HUES6 (cell line): Measurements from ENCODE around the gene SMIM10L2A.
"Not testable (repeated sequence)": the region's sequence is repeated elsewhere in the genome, so short reads cannot be mapped to it uniquely, and the experiment has no call there.

Experiments used
- H3K27ac ChIP-seq: 2 replicates; pipeline ENCODE4 v1.7.0; 2013; ENCODE audit warnings: low read depth, mild to moderate bottlenecking, low read length, inconsistent platforms
- H3K27me3 ChIP-seq: 2 replicates; pipeline ENCODE4 v1.6.1; 2013; ENCODE audit warnings: low read length; ENCODE audit not compliant: control insufficient read depth, insufficient read depth
- H3K36me3 ChIP-seq: 2 replicates; pipeline ENCODE4 v1.6.1; 2013; ENCODE audit warnings: low read length; ENCODE audit not compliant: control insufficient read depth, insufficient read depth
- H3K4me1 ChIP-seq: 2 replicates; pipeline ENCODE4 v1.6.1; 2013; ENCODE audit warnings: low read length; ENCODE audit not compliant: control insufficient read depth, insufficient read depth
- H3K4me3 ChIP-seq: 2 replicates; pipeline ENCODE4 v1.5.1; 2013; ENCODE audit warnings: low read depth, low read length
- H3K9ac ChIP-seq: one replicate; pipeline ENCODE4 v1.6.1; 2013; ENCODE audit warnings: mild to moderate bottlenecking, low read length
- H3K9me3 ChIP-seq: 2 replicates; pipeline ENCODE4 v1.6.1; 2013; ENCODE audit warnings: low read depth, low read length; ENCODE audit not compliant: control insufficient read depth, insufficient read depth

Gene SMIM10L2A

DNA sequence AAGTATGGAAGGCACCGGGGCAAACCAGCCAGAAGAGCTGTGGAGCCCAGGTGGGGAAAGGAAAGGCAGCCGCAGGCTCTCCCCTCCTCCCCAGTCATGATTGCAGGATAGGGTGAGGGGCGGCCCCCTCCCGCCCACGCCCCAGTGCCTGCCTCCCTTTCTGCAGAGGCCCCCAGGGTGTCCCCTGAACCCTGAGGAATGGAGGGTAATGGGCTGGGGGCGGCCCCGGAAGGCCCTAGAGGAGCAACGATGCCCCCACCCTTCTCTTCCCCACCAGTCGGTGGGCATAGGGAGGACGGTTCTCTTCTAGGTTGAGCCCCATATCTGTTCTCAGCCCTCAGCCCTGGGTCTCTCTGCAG is 1.0 kb downstream of the SMIM10L2A start:
- not testable (repeated sequence) for H3K36me3 ChIP-seq, H3K27ac ChIP-seq, H3K9me3 ChIP-seq, H3K27me3 ChIP-seq
- peaks cover 35% of the 10 kb centered on the region for H3K4me1 ChIP-seq
- H3K9ac ChIP-seq, result peak overlapping the region; percentile 71
- H3K4me3 ChIP-seq, result peak overlapping the region; percentile 73

DNA sequence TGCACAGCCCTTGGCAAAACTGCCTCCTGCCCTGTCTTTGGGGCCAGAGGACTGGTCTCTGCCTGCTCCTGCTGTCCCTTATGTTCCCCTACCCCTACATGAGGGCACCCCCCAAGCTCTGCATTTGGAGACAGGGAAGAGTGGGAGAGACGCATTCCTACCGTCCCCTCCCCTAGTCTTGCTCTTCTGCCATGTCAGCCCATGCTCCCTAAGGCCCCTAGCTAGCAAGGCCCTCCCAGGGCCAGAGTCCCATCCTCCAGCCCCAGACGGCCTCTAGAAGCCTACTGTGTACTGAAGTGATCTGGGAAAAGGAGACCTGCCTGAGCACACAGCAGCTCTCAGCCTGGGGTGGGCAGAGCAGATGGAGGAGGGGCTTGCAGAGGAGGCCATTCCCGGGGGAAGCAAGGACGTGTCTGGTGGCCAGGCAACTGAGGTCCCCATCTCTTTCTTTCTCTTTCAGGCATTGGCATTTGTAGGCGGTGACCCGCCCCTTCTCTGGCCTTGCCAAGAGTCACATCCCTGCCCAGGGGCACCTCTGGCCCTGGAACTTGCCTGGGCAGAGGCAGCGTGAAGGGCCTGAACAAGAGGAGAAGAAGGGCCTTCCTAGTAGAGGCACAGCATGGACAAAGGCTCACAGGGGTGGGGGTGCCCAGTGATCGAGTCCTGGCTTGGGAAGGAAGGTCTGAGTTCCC is 1.6 kb downstream of the SMIM10L2A start:
- Histone ChIP-seq H3K9ac (peak overlapping the region; percentile 42), H3K4me3 (peak overlapping the region; percentile 73), H3K4me1 (peaks cover 35% of the 10 kb centered on the region)
- H3K9me3 ChIP-seq, H3K36me3 ChIP-seq, H3K27ac ChIP-seq, H3K27me3 ChIP-seq: not testable (repeated sequence)

DNA sequence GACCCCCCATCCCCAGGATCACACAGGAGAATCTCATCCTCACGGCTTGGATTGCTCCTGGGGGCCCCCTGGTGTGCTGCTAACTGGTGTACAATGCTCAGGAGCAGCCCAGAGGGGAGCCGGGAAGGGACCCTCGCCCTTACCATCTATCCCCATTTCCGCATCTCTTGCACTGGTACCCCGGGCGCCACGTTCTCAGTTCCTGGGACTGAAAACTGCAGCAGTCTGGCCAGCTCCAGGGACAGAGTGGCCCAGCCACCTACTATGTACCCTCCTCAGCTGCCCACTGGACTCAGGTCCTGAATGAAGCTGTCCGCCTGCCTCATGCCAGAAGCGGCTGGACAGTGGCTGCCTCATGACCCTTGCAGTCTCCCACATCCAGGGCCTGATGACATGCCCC is 2.7 kb downstream of the SMIM10L2A start:
- no peak overlapping the region for H3K4me3 ChIP-seq
- no peak overlapping the region for H3K9ac ChIP-seq
- H3K27ac ChIP-seq, result no peak overlapping the region
- H3K9me3 ChIP-seq, result no peaks in the 10 kb centered on the region
- peaks cover 7% of the 10 kb centered on the region for H3K27me3 ChIP-seq
- H3K4me1 ChIP-seq, result peaks cover 35% of the 10 kb centered on the region
- no peaks in the 10 kb centered on the region for H3K36me3 ChIP-seq

DNA sequence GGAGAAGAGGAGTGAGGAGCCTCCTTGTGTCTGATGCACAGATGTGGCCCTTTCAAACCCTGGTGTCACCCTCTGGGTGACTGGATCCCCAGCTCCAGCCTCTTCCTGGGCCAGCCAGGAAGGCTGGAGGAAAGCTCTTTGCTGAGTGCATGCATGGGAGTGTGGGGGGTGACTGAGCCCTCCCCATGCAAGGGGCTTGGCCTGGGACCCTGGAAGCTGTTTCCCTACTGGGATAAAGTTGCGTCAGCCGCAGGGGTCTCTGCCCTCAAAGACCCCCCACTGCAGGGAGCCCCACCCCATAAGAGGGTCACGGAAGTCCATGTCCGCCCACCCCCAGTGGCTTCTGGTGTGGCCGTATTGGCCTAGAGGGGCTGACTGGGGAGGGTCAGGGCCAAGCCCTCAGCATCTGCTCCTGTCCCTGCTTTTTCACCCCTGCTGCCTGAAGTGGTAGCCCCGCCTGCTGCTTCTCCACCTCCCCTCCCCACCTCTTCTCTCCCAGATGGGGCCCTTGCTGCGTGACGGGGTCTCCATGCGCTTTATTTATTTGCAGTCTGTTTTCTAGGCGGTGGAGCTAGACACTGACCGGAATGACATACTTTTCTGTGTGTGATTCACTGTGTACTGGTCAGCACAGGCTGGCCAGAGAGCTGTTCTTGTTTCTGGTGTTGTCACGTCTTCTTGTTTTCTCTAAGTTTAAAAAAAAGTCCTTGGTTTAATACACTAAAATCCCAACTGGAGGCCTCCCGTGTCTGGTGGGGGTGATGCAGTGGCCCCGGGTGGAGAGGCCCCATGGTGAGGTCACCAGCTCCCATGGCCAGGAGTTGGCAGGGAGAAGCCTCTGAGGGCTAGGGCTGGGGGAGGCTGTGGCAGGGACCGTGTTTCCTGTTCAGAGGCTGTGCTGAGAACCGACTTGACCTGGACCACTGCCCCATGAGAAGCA is 3.6 kb downstream of the SMIM10L2A start:
- H3K27ac ChIP-seq, result no peak overlapping the region
- peaks cover 10% of the 10 kb centered on the region for H3K27me3 ChIP-seq
- H3K4me3 ChIP-seq, result no peak overlapping the region
- no peaks in the 10 kb centered on the region for H3K36me3 ChIP-seq
- peaks cover 35% of the 10 kb centered on the region for H3K4me1 ChIP-seq
- H3K9me3 ChIP-seq, result no peaks in the 10 kb centered on the region
- no peak overlapping the region for H3K9ac ChIP-seq

DNA sequence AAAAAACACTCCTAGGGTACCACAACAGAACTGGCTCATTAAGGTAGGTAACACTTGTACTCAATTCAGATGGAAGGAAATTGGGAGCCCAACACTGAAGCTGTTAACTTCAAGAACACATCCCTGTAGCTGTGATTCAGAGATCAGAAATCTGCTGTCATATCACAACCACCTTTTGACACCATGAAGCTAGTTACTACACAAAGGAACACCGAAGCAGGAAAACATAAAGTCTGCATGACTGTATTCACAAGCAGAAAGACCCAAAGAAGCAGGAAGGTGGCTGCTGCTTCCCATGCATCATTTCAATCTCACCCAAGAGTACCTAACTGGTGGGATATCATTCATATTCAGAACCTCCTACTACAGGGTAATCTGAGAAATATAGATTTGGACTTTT is 7.7 kb downstream of the SMIM10L2A start:
- Histone ChIP-seq H3K4me3 (no peak overlapping the region), H3K4me1 (peaks cover 14% of the 10 kb centered on the region), H3K9me3 (no peaks in the 10 kb centered on the region; the same call in 1 of the 2 replicates), H3K9ac (no peak overlapping the region), H3K27ac (no peak overlapping the region), H3K36me3 (no peaks in the 10 kb centered on the region), H3K27me3 (peaks cover 3% of the 10 kb centered on the region; the same call in 1 of the 2 replicates)

DNA sequence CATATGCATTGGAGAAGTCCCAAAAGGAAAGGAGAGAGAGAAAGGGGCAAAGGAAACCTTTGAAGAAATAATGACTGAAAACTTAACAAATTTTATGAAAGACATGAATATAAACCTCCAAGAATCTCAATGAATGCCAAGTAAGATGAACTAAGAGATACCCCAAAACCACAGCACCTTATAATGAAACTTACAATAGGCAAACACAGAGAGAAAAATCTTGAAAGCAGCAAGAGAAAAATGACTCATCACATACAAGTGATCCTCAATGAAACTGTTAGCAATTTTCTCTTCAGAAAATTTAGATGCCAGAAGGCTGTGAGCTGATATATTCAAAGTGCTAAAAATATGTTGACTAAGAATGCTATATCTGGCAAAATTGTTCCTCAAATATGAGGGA is 10.1 kb downstream of the SMIM10L2A start:
- Histone ChIP-seq H3K27ac (no peak overlapping the region), H3K9me3 (no peaks in the 10 kb centered on the region; the same call in 1 of the 2 replicates), H3K9ac (no peak overlapping the region), H3K27me3 (peaks cover 11% of the 10 kb centered on the region), H3K4me3 (no peak overlapping the region), H3K4me1 (no peaks in the 10 kb centered on the region), H3K36me3 (no peaks in the 10 kb centered on the region)

DNA sequence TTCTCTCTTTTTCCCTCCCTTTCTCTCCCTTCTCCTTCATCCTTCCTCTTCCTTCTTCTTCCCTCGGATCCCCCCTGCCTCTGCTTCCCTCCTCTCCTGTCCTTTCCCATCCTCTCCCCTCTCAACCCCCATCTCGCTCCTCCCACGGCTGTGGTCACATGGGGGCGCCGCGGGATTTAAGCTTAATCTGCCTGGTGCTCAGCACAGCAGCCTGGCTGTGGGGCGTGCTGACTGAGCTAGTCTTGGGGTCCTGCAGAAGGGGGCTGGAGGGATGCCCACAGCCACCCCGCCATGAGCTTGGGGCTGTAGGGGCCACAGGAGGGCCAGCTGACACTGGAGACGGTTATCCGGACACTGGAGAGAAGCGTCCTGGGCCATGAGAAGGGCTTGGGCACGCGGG is 10.7 kb downstream of the SMIM10L2A start:
- H3K9ac ChIP-seq, result no peak overlapping the region
- no peaks in the 10 kb centered on the region for H3K4me1 ChIP-seq
- H3K27ac ChIP-seq, result no peak overlapping the region
- no peak overlapping the region for H3K4me3 ChIP-seq
- no peaks in the 10 kb centered on the region for H3K36me3 ChIP-seq
- no peaks in the 10 kb centered on the region; the same call in 1 of the 2 replicates for H3K9me3 ChIP-seq
- peaks cover 11% of the 10 kb centered on the region for H3K27me3 ChIP-seq

DNA sequence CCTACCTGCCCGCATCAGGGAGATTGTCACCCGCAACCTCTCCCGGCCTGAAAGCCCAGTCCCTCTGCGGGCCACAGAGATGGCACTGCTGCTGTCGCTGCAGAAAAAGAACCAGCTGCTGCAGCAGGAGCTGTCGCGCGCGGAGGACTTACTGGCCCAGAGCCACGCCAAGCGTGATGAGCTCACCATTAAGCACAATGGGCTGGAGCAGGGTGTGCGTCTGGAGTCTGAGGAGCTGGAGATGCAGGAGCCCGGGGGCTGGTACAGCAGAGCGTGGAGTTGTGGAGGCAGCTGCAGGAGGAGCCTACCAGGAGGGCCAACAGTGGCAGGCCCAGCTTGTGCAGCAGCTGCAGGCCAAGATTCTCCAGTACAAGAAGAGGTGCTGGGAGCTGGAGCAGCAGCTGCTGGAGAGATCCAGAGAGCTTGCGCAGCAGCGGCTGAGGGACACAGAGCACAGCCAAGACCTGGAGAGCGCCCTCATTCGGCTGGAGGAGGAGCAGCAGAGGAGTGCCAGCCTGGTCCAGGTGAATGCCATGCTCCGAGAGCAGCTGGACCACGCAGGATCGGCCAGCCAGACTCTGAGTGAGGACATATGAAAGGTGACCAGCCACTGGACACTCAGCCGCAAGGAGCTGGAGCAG is 11.3 kb downstream of the SMIM10L2A start:
- Histone ChIP-seq H3K4me3 (no peak overlapping the region), H3K27me3 (peaks cover 11% of the 10 kb centered on the region), H3K27ac (no peak overlapping the region), H3K9me3 (no peaks in the 10 kb centered on the region; the same call in 1 of the 2 replicates), H3K9ac (no peak overlapping the region), H3K36me3 (no peaks in the 10 kb centered on the region), H3K4me1 (no peaks in the 10 kb centered on the region)

DNA sequence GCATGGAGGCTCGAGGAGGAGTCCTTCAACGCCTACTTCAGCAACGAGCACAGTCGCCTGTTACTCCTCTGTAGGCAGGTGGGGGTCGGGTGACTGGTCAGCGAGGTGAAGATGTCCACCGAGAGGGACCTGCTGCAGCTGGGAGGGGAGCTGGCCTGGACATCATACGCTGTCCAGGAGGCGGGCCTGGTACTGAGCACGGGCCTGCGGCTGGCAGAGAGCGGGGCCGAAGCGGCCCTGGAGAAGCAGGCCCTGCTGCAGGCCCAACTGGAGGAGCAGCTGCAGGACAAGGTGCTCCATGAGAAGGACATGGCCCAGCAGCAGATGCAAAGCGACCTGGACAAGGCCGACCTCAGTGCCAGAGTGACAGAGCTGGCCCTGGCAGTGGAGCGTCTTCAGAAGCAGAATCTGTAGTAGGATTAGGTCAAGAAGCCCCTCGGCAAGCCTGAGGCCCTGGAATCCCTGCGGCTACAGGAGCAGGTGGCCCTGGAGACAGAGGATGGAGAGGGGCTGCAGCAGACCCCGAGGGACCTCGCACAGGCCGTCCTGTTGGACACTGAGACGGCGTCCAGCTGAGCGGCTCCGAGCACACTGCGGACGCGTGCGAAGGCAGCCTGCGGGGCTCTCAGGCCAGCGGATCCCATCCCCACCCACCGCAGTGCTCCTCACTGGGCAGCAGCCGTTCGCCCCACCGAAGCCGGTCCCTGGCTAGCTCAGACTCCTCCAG is 11.9 kb downstream of the SMIM10L2A start:
- no peak overlapping the region for H3K27ac ChIP-seq
- H3K9ac ChIP-seq, result no peak overlapping the region

DNA sequence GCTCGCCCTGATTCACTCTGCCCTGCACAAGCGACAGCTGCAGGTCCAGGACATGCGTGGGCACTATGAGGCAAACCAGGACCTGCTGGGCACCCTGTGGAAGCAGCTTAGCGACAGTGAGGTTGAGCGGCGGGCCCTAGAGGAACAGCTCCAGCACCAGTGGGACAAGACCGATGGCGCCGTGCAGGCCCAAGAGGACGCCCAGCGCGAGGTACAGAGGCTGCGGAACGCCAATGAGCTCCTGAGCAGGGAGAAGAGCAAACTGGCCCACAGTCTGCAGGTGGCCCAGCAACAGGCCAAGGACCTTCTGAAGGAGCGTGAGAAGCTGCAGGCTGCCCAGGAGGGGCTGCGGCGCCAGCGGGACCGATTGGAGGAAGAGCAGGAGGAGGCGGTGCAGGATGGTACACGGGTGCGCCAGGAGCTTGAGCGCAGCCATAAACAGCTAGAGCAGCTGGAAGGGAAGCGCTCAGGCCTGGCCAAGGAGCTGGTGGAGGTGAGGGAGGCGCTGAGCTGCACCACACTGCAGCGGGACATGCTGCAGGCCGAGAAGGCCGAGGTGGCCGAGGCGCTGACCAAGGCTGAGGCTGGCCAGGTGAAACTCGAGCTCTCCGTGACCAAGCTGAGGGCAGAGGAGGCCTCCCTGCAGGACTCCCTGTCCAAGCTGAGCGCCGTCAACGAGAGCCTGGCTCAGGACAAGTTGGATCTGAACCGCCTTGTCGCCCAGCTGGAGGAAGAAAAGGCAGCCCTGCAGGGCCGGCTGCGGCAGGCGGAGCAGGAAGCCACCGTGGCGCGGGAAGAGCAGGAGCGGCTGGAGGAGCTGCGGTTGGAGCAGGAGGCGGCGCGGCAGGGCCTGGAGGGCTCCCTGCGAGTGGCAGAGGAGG is 12.8 kb downstream of the SMIM10L2A start:
- no peaks in the 10 kb centered on the region for H3K4me1 ChIP-seq
- H3K27me3 ChIP-seq, result peaks cover 11% of the 10 kb centered on the region
- no peaks in the 10 kb centered on the region; the same call in 1 of the 2 replicates for H3K9me3 ChIP-seq
- no peak overlapping the region for H3K27ac ChIP-seq
- H3K9ac ChIP-seq, result no peak overlapping the region
- H3K4me3 ChIP-seq, result no peak overlapping the region
- no peaks in the 10 kb centered on the region for H3K36me3 ChIP-seq

More for the DNA sequence above, 11.9 kb downstream of the SMIM10L2A start:
- Histone ChIP-seq H3K27me3 (peaks cover 11% of the 10 kb centered on the region), H3K36me3 (no peaks in the 10 kb centered on the region), H3K4me3 (no peak overlapping the region), H3K9me3 (no peaks in the 10 kb centered on the region; the same call in 1 of the 2 replicates), H3K4me1 (no peaks in the 10 kb centered on the region)
